IPS DF 19.7 (cell line): ENCODE measurements around the gene HSF2.

Experiments used
- DNase-seq: peaks from one replicate; pipeline ENCODE4 v3.0.0-alpha.2; 2013; ENCODE audit warnings: low read depth, low spot score

HSF2 gene, protein sequence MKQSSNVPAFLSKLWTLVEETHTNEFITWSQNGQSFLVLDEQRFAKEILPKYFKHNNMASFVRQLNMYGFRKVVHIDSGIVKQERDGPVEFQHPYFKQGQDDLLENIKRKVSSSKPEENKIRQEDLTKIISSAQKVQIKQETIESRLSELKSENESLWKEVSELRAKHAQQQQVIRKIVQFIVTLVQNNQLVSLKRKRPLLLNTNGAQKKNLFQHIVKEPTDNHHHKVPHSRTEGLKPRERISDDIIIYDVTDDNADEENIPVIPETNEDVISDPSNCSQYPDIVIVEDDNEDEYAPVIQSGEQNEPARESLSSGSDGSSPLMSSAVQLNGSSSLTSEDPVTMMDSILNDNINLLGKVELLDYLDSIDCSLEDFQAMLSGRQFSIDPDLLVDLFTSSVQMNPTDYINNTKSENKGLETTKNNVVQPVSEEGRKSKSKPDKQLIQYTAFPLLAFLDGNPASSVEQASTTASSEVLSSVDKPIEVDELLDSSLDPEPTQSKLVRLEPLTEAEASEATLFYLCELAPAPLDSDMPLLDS

DNA sequence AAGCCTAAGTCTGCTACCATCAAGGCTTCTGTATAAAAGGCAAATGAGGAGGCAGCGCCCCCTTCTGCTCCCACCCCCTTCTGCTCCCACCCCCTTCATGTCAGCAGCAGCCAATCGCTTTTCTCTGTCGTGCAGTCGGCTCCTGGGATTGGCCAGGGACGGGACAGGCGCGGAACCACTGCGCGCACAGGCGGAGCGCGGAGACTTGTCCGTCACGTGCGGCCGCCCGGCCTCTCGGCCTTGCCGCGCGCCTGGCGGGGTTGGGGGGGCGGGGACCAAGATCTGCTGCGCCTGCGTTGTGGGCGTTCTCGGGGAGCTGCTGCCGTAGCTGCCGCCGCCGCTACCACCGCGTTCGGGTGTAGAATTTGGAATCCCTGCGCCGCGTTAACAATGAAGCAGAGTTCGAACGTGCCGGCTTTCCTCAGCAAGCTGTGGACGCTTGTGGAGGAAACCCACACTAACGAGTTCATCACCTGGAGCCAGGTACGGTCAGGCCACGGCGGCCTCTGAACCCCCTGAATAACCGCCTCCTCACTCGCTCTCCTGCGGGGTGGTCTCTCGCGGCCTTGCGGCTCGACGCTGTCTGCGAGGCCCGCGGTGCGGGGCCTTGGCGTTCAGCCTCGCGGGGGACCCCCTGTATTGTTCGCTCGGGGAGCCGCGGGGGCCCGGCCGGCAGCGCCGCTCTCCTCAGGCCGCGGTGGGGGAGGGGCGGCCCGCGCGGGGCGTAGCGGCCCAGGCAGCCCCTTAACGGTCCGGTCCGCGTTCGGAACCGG, at the start of gene HSF2:
TSS of gene HSF2 (plus strand) at position 305 of the 773 bp plus-strand sequence. CDS start at position 391, 86 bp downstream.
- DNase-seq, result peak; percentile 90

DNA sequence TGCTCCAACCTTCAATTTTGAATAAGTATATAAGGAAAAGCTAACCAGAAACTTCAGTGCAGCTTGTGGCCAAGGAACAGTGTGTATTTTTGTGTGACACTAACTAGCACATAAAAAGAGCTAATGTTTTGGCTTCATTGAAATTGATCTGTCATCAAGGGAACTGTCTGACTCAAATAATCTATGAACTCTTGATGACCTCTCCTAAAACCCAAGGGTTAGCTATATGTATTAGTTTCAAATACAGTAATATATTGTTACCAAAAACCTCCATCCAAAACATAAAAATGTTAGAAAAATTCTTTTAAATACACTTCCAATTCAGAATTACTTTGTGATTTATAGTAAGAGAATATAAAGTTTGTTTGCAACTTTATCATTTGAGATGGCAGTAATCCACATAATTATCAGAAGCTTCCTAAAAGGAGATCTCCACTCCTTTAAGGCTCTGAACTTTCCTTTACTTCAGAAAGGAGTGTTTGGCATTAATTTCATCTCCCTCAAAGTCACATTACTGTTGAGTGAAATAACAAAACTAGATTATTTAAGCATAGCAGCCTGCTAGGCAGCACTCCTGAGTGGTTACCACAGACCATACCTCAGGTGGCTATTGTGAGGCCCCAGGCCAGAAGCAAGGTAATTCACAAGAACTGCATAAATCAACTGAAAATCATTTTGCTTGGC, 46.3 kb upstream of the HSF2 start:
- DNase-seq, result no peak

GRCh38 chr6:122360809-122361208, 38.6 kb upstream of the HSF2 start:
- no peak for DNase-seq

DNA sequence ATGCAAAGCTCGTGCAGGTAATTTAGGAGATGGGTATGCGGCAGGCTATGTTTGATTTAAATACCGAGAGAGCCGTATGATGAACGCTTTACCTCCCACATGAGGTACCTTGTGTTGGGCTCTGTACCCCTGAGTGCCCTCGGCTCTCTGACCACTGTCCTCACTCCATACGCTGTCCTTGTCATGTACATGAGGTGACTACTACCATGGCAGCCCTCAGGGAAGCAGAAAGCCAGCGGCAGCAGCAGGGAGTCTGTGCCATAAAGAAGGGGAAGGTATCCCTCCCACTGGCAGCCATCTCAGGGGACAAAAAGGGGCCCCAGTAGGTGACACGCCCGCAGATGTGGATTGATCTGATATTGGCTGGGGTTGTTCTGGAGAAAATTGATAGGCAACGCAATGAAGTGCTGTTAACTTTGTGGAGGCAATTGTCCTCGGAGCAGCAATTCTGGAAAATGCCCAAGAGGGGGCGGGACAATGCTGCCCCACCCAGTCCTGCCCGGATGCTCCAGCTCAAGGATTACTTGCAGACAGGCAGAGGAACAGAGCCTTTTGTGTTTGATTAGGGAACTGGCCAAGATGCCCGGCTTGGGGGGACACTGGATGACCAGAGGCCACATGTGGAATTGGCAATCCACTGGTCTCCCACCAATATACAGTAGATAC, 38.0 kb upstream of the HSF2 start:
- no peak for DNase-seq

GRCh38 chr6:122363769-122364483, 35.5 kb upstream of the HSF2 start:
- DNase-seq, result no peak

DNA sequence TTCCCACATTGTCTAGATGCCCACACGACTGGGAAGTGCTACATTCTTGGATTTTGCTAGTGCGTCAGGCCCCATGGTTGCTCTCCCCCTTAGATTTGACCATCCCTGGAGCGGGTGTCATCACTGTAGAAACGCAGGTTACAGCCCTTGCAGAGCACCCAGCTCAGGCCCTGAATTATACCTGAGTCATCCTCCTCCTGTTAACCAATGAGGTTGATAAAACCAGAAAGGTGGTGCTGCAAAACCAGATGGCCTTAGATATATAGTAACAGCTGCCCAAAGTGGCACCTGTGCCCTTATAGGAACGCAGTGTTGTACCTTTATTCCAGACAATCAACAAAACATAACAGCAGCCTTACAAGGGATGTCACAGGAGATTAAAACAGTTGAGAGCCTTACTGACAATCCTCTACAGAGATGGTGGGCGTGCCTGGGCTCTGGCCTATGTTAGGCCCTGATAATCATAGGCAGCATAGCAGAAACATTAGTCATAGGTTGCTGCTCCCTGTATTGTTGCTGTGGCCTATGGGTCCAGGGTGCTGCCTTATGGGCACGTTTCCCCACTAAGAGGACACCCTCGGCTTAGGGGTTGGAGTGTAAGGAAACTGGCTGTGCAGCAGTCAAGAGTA, 33.6 kb upstream of the HSF2 start:
- no peak for DNase-seq

DNA sequence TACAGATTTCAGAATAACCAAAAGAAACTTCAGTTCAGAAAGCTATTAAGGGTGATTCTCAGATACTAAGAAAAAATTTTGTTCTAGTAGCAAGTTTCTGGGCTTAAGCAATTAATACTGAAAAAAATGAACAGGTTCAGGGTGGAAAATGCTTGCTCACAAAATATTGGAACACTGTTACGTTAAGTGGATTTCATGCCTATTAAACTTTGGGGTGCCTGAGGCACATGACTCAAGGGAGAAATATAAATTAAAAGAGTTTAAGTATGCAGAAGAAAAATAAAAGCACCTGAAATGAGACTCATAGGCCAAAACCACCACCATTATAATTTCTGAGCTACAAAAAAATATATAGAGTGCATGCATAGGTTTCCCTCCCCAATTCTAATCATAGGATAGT, 32.3 kb upstream of the HSF2 start:
- DNase-seq, result no peak

GRCh38 chr6:122369536-122369935, 29.9 kb upstream of the HSF2 start:
- DNase-seq, result no peak

DNA sequence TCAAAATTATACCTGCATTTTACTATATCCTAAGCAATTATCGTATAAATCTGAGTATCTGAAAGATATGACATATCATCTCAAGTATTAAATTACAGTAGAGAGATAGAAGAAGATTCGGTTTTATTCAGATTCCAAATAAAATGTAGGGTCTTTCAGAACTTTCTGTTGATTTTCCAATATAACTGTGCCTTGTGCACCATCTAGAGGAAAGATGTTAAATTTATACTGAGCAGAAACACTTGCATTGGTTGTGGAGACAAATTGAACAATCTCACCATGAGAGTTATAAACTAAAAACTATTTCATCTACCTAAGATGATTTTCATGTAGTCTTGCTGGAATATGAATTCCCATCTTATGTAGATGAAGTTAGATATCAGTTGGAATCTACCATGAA, 26.8 kb upstream of the HSF2 start:
- no peak for DNase-seq

GRCh38 chr6:122374307-122374706, 25.1 kb upstream of the HSF2 start:
- no peak for DNase-seq

- no peak for DNase-seq
Measured at GRCh38 chr6:122376246-122376645, 23.2 kb upstream of the HSF2 start.

- peak; percentile 50 for DNase-seq
Measured at GRCh38 chr6:122381494-122382265, 17.8 kb upstream of the HSF2 start.

- DNase-seq, result no peak
Measured at GRCh38 chr6:122385857-122386612, 13.4 kb upstream of the HSF2 start.

GRCh38 chr6:122388945-122389344, 10.5 kb upstream of the HSF2 start:
- DNase-seq, result no peak

GRCh38 chr6:122389704-122390372, 9.6 kb upstream of the HSF2 start:
- no peak for DNase-seq

GRCh38 chr6:122392564-122393350, 6.7 kb upstream of the HSF2 start:
- no peak for DNase-seq

DNA sequence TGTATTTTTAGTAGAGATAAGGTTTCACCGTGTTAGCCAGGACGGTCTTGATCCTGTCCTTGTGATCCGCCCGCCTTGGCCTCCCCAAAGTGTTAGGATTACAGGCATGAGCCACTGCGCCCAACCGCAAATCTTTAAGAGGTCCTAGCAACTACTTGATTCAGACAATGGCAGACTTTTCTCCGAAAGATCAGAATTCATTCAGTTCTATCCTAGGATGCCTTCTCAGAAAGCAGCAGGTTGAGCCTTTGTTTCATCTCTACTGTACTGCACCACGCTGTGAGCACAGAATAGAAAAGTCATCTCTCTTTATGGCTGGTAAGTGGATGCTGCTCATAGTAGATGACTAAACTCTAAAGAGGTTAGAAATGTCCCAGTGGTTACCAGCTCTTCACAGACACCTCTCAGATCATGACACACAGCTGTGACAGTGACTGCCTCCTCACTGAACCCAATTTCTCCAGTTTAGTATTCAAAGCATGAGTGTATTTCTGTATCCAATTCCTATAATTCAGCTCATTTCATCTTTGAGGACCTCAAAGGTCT, 6.0 kb upstream of the HSF2 start:
- DNase-seq, result no peak
